Stimulated activated naive CD8-positive, alpha-beta T cell treated with anti-CD3 and anti-CD28 coated beads, Interleukin-15, Interleukin-2, amounts not matched to agents 100 ng/mL and 50 ng/mL, for 24 hours (primary cell): ENCODE measurements around the gene LRMDA.

ENCODE experiments used
- H3K27ac Mint-ChIP-seq: one replicate; pipeline ENCODE4 v1.8.0; 2021; ENCODE audit warnings: mild to moderate bottlenecking, mixed read lengths
- H3K27me3 Mint-ChIP-seq: one replicate; pipeline ENCODE4 v1.8.0; 2021; ENCODE audit warnings: mixed read lengths
- H3K36me3 Mint-ChIP-seq: one replicate; pipeline ENCODE4 v1.8.0; 2021; ENCODE audit warnings: low read depth, mixed read lengths
- H3K4me1 Mint-ChIP-seq: one replicate; pipeline ENCODE4 v1.8.0; 2021; ENCODE audit warnings: low read depth, mixed read lengths
- H3K4me3 Mint-ChIP-seq: one replicate; pipeline ENCODE4 v1.8.0; 2021; ENCODE audit warnings: mild to moderate bottlenecking, mixed read lengths
- H3K9me3 Mint-ChIP-seq: one replicate; pipeline ENCODE4 v1.8.0; 2021; ENCODE audit warnings: mixed read lengths

Gene LRMDA

GRCh38 chr10:76082232-76082631 is 650.8 kb downstream of the LRMDA start:
- H3K27ac Mint-ChIP-seq: no peak overlapping the region
- no peaks in the 10 kb centered on the region for H3K36me3 Mint-ChIP-seq
- no peaks in the 10 kb centered on the region for H3K4me1 Mint-ChIP-seq
- H3K9me3 Mint-ChIP-seq: no peaks in the 10 kb centered on the region
- no peak overlapping the region for H3K4me3 Mint-ChIP-seq
- peaks cover 4% of the 10 kb centered on the region for H3K27me3 Mint-ChIP-seq

- no peaks in the 10 kb centered on the region for H3K9me3 Mint-ChIP-seq
- no peaks in the 10 kb centered on the region for H3K4me1 Mint-ChIP-seq
- H3K27ac Mint-ChIP-seq: no peak overlapping the region
- no peaks in the 10 kb centered on the region for H3K36me3 Mint-ChIP-seq
- H3K4me3 Mint-ChIP-seq: no peak overlapping the region
- peaks cover 4% of the 10 kb centered on the region for H3K27me3 Mint-ChIP-seq
These were observed 651.5 kb downstream of the LRMDA start for GRCh38 chr10:76082956-76083355.

GRCh38 chr10:76085002-76085816 is 653.8 kb downstream of the LRMDA start:
- H3K4me3 Mint-ChIP-seq: no peak overlapping the region
- H3K36me3 Mint-ChIP-seq: no peaks in the 10 kb centered on the region
- H3K4me1 Mint-ChIP-seq: no peaks in the 10 kb centered on the region
- H3K27me3 Mint-ChIP-seq: peaks cover 7% of the 10 kb centered on the region
- H3K9me3 Mint-ChIP-seq: peaks cover 3% of the 10 kb centered on the region
- H3K27ac Mint-ChIP-seq: no peak overlapping the region

DNA sequence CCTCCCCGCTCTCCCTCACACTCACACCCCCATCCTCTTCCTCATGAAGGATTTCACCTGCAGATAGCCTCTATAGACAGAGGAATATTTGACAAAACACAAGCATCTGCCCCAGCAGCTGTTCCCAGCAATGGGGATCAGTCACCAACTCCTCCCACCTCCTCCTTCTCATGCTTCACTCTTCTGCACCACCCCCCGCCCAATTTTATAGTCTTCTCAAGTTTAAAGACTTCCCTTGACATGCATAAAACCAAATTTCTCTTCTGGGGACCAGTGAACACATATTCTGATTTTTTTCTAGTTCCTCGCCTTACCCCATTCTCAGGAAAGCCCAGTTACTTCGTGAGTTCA is 654.4 kb downstream of the LRMDA start:
- Mint-ChIP-seq H3K27me3 (peaks cover 7% of the 10 kb centered on the region), H3K4me1 (no peaks in the 10 kb centered on the region), H3K36me3 (no peaks in the 10 kb centered on the region), H3K4me3 (no peak overlapping the region), H3K27ac (no peak overlapping the region), H3K9me3 (peaks cover 8% of the 10 kb centered on the region)

GRCh38 chr10:76086170-76086760 is 654.8 kb downstream of the LRMDA start:
- no peak overlapping the region for H3K4me3 Mint-ChIP-seq
- H3K9me3 Mint-ChIP-seq: peaks cover 8% of the 10 kb centered on the region

GRCh38 chr10:76086761-76087639 is 655.6 kb downstream of the LRMDA start:
- Mint-ChIP-seq H3K4me3 (no peak overlapping the region), H3K9me3 (peaks cover 8% of the 10 kb centered on the region), H3K36me3 (no peaks in the 10 kb centered on the region), H3K27me3 (peaks cover 7% of the 10 kb centered on the region), H3K4me1 (no peaks in the 10 kb centered on the region), H3K27ac (no peak overlapping the region)

More at GRCh38 chr10:76086170-76086760, 654.8 kb downstream of the LRMDA start:
- Mint-ChIP-seq H3K27ac (no peak overlapping the region), H3K27me3 (peaks cover 7% of the 10 kb centered on the region), H3K4me1 (no peaks in the 10 kb centered on the region), H3K36me3 (no peaks in the 10 kb centered on the region)

- peaks cover 7% of the 10 kb centered on the region for H3K27me3 Mint-ChIP-seq
- no peaks in the 10 kb centered on the region for H3K36me3 Mint-ChIP-seq
- H3K4me3 Mint-ChIP-seq: no peak overlapping the region
- H3K9me3 Mint-ChIP-seq: peaks cover 8% of the 10 kb centered on the region
- no peak overlapping the region for H3K27ac Mint-ChIP-seq
- H3K4me1 Mint-ChIP-seq: no peaks in the 10 kb centered on the region
These were observed 656.6 kb downstream of the LRMDA start for GRCh38 chr10:76088008-76088407.

- no peak overlapping the region for H3K27ac Mint-ChIP-seq
- H3K4me1 Mint-ChIP-seq: no peaks in the 10 kb centered on the region
- peaks cover 8% of the 10 kb centered on the region for H3K9me3 Mint-ChIP-seq
- H3K4me3 Mint-ChIP-seq: no peak overlapping the region
- peaks cover 7% of the 10 kb centered on the region for H3K27me3 Mint-ChIP-seq
- no peaks in the 10 kb centered on the region for H3K36me3 Mint-ChIP-seq
These were observed 657.6 kb downstream of the LRMDA start for GRCh38 chr10:76088980-76089379.

DNA sequence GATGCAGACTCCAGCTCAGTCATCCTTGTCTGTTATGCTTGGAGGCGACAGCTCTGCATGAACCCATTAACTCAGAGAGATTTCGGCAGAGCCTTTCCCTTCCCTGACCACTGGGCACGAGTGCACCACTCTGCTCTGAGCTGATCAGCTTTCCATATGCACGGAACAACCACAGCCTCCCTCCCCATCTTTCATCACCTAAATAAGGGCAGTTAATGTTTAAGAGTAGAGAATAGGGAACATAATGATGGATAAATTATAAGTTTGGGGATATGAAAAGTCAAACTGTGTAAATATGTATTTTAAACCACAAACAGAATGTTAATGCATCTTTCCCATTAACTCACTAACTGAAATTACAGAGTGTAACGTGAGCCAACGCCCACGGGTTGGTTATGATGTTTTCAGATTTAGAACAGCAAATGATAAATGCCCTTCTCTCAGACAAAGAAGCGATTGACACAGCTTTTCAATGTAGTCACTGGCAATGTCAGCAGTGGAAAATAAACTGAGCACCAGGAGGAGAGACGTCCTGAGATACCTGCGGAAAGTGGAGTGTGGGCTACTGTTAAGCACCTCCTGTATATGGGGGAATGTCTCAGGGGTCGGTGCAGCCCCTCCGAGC is 658.2 kb downstream of the LRMDA start:
- Mint-ChIP-seq H3K27me3 (peaks cover 7% of the 10 kb centered on the region), H3K27ac (no peak overlapping the region), H3K4me3 (no peak overlapping the region), H3K9me3 (peaks cover 8% of the 10 kb centered on the region), H3K36me3 (no peaks in the 10 kb centered on the region), H3K4me1 (no peaks in the 10 kb centered on the region)

DNA sequence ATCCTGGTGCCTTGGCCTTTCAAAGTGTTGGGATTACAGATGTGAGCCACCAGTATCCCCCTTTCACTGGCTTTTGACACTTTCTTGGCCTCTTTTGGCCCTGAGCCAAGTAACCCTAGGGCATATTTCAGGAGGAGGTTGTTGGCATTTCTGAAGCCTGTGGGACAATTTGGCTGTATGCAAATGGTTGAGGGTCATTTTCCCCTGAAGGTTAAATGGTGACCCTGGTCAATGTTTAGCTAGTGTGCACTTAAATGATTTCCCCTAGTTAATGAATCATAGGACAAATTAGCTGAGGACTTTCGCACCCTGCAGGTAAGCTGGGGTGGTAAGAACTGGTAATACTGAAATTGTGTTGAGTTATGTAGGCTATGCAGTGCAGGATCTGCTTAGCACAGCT is 660.5 kb downstream of the LRMDA start:
- Mint-ChIP-seq H3K4me1 (no peaks in the 10 kb centered on the region), H3K9me3 (peaks cover 8% of the 10 kb centered on the region), H3K36me3 (no peaks in the 10 kb centered on the region), H3K27me3 (peaks cover 4% of the 10 kb centered on the region), H3K4me3 (no peak overlapping the region), H3K27ac (no peak overlapping the region)

DNA sequence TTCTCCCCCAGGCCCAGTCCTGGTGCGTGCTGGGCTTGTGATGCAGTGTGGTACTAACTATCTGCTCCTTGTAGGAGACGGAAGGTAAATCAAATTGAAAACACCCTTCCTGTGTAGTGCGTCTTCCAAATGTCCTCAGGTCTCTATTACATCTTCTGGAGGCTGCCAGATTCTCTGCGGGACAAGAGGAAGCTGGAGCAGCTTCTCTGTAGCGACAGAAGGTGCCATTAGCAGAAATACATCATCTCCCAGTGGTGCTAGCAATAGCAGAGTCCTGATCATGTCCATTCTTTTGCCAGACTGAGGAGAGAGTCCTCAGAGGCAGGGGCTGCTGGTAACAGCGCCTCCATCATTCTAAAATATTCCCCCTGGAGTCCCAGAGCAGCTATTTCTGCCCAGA is 675.2 kb downstream of the LRMDA start:
- Mint-ChIP-seq H3K27ac (no peak overlapping the region), H3K9me3 (peaks cover 10% of the 10 kb centered on the region), H3K4me3 (no peak overlapping the region), H3K36me3 (no peaks in the 10 kb centered on the region), H3K4me1 (no peaks in the 10 kb centered on the region), H3K27me3 (no peaks in the 10 kb centered on the region)

GRCh38 chr10:76108563-76109359 is 677.3 kb downstream of the LRMDA start:
- H3K27me3 Mint-ChIP-seq: no peaks in the 10 kb centered on the region
- H3K4me3 Mint-ChIP-seq: no peak overlapping the region
- no peaks in the 10 kb centered on the region for H3K36me3 Mint-ChIP-seq
- H3K27ac Mint-ChIP-seq: no peak overlapping the region
- H3K4me1 Mint-ChIP-seq: no peaks in the 10 kb centered on the region
- peaks cover 7% of the 10 kb centered on the region for H3K9me3 Mint-ChIP-seq

- H3K27me3 Mint-ChIP-seq: no peaks in the 10 kb centered on the region
- H3K4me1 Mint-ChIP-seq: no peaks in the 10 kb centered on the region
- peaks cover 7% of the 10 kb centered on the region for H3K9me3 Mint-ChIP-seq
- H3K27ac Mint-ChIP-seq: no peak overlapping the region
- no peak overlapping the region for H3K4me3 Mint-ChIP-seq
- no peaks in the 10 kb centered on the region for H3K36me3 Mint-ChIP-seq
These were observed 680.0 kb downstream of the LRMDA start for GRCh38 chr10:76111404-76111803.
